WERI-Rb-1 (cell line): Measurements from ENCODE around the gene PAPOLB.
A peak's percentile ranks its signal among the peaks of the same experiment; 100 is the strongest.

Source experiments
- DNase-seq: peaks from one replicate; pipeline ENCODE4 v3.0.0-alpha.2; 2020
- H3K27ac ChIP-seq: fragments of 250-450 bp; sonication (Bioruptor Pico); 2 replicates; pipeline ENCODE4 v1.5.1; 2020; ENCODE audit warnings: mild to moderate bottlenecking, moderate library complexity
- H3K27me3 ChIP-seq: fragments of 250-450 bp; sonication (Bioruptor Pico); 2 replicates; pipeline ENCODE4 v1.5.1; 2021; ENCODE audit warnings: mild to moderate bottlenecking, low read depth, moderate library complexity; ENCODE audit not compliant: insufficient read depth, severe bottlenecking
- H3K36me3 ChIP-seq: fragments of 250-450 bp; sonication (Bioruptor Pico); 2 replicates; pipeline ENCODE4 v1.5.1; 2020; ENCODE audit warnings: mild to moderate bottlenecking, moderate library complexity
- H3K4me3 ChIP-seq: 2 replicates; pipeline ENCODE4 v1.5.1; 2011; ENCODE audit warnings: low read depth, mild to moderate bottlenecking, control low read depth, low read length
- H3K9me3 ChIP-seq: fragments of 250-450 bp; sonication (Bioruptor Pico); 2 replicates; pipeline ENCODE4 v1.5.1; 2021; ENCODE audit warnings: mild to moderate bottlenecking, moderate library complexity; ENCODE audit not compliant: severe bottlenecking
- CTCF ChIP-seq: IDR thresholded peaks from 2 replicates; pipeline ENCODE4 v1.5.1; 2011; ENCODE audit warnings: low read depth, mild to moderate bottlenecking, control low read depth, inconsistent platforms, low read length

The PAPOLB gene

DNA sequence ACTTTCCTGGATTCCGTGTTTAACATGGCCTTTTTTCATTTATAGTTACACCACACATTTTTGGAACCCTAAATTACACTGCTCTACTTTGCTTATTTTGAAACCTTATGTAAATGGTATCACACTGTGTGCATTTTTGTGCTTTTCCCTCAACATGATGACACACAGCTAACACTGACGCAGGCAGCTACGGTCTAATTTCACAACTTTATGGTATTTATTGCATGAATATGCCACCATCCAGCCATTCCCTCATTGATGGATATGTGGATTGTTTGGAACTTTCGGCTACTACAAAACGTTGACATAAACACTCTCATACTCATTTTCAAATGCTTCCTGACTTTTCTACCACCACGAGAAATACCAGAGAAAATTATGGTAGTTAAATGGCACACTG lies 6.9 kb downstream of the PAPOLB start:
- Histone ChIP-seq H3K27me3 (no peaks in the 10 kb centered on the region), H3K4me3 (no peak overlapping the region), H3K27ac (no peak overlapping the region), H3K9me3 (peaks cover 2% of the 10 kb centered on the region), H3K36me3 (peaks cover 5% of the 10 kb centered on the region)
- no peak for TF ChIP-seq CTCF
- DNase-seq: no peak

DNA sequence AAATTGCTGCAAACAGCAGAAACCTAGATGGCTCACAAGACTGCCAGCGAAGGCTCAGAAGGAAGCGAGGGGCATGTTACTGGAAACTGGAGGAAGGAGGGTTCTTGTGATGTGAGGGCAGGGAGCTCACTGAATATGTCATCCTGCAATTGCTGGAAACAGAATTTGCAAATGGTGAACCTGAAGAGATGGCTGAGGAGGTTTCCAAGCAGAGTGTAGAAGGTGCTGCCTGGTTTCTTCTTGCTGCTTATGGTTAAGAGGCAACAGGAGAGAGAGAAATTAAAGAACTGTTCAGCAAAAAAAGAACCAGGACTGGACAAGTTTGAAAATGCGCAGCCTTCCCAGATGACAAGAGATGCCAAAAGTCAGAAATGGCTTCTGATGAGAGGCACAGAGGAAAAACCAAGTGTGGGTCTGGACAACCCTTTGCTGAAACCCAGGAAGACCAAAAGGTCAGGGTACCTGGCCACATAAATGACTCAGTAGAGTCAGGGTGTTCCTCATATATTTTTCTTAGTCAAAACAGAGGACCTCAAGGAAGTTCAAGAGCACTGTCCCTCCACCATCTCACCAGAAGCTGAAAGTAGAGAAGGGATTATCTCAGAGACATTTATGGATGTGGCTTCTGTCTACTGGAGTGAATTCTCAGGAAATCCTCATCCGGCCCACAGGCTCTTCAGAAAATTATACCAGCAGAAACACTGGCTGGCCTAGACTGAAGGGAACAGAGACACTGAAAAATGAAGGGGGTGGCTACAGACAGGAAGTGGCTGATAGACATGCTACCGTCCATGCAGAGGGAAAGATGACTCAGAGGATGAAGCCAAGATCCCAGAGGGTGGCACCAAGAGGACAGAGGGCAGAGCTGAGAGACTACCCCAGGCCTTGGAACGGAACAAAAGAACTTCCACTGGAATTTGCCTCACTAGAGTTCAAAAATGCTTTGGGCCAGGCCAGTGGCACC lies 10.1 kb downstream of the PAPOLB start:
- Histone ChIP-seq H3K4me3 (no peak overlapping the region), H3K27ac (0 out of 2 replicates have a peak overlapping the region, but pooled peaks have one; percentile 7), H3K9me3 (peaks cover 2% of the 10 kb centered on the region), H3K27me3 (no peaks in the 10 kb centered on the region), H3K36me3 (peaks cover 5% of the 10 kb centered on the region)
- DNase-seq: no peak
- TF ChIP-seq CTCF: no peak

GRCh38 chr7:4850262-4850795 lies 11.5 kb downstream of the PAPOLB start:
- TF ChIP-seq CTCF: no peak
- peaks cover 5% of the 10 kb centered on the region for H3K36me3 ChIP-seq
- no peak overlapping the region for H3K4me3 ChIP-seq

DNA sequence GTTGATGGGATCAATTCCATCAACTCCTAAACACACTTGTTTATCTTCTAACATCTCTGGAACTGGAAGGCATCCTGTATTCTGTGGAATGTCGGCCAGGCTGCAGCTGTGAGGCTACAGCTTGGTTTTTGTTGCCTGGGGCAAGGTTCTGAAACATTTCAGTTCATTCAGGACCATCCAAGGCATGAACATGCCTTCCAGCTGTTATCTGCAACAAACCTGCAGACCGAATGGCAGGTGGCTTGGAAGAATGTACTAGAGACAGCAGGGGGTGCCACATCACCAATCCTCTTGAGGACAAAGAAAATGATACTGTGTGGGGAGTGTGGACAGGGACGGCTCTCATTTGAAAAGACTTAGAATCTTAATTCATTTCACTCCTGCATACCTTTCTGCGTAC lies 12.4 kb downstream of the PAPOLB start:
- peak; percentile 71 for DNase-seq

More at GRCh38 chr7:4850262-4850795, 11.5 kb downstream of the PAPOLB start:
- H3K27me3 ChIP-seq: no peaks in the 10 kb centered on the region
- peaks cover 2% of the 10 kb centered on the region for H3K9me3 ChIP-seq
- H3K27ac ChIP-seq: no peak overlapping the region
- DNase-seq: no peak

GRCh38 chr7:4845740-4846142 lies 16.1 kb downstream of the PAPOLB start:
- Histone ChIP-seq H3K27ac (peak overlapping the region; percentile 90), H3K9me3 (peaks cover 1% of the 10 kb centered on the region), H3K36me3 (peaks cover 3% of the 10 kb centered on the region), H3K4me3 (peak overlapping the region; percentile 41), H3K27me3 (no peaks in the 10 kb centered on the region)
- peak; percentile 91 for DNase-seq
- TF ChIP-seq CTCF: peak; percentile 78

More for the DNA sequence above, 12.4 kb downstream of the PAPOLB start:
- Histone ChIP-seq H3K4me3 (no peak overlapping the region), H3K27ac (no peak overlapping the region), H3K36me3 (peaks cover 5% of the 10 kb centered on the region), H3K27me3 (no peaks in the 10 kb centered on the region), H3K9me3 (peaks cover 2% of the 10 kb centered on the region)
- peak; percentile 68 for TF ChIP-seq CTCF
